Lung microvascular endothelial cell (primary cell): ENCODE measurements around the gene COPB1. TPM values are rescaled to one million over a fixed set of nuclear protein-coding genes. Genes with fewer than 3 reads are reported as not detected.
A peak's percentile ranks its signal among the peaks of the same experiment; 100 is the strongest.

Source experiments
- DNase-seq, 2 donors: peaks; one replicate each; pipeline versions ENCODE4 v3.0.0 to v3.0.0-alpha.2; 2010; ENCODE audit warnings: low read depth in 2 of 2
- total RNA-seq: library from RNA; depleted of rRNA; stranded (reverse); fragments of >200 nt; gene quantifications from 2 replicates; pipeline ENCODE4 v1.2.1, GENCODE V29; 2014

The COPB1 gene
- total RNA-seq, 1 donor from 2014 or later = 190 TPM

- DNase-seq = peak in 1 of 2 donors; percentile 3
Measured at GRCh38 chr11:14506532-14506931, 6.9 kb upstream of the COPB1 start.

GRCh38 chr11:14503023-14503422 is 3.4 kb upstream of the COPB1 start:
- no peak for DNase-seq

- no peak for DNase-seq
Measured at GRCh38 chr11:14502039-14502438, 2.4 kb upstream of the COPB1 start.

GRCh38 chr11:14500181-14500651 is 605 bp upstream of the COPB1 start:
- peak; percentile 74 to 75 for DNase-seq

GRCh38 chr11:14499178-14499559 is 442 bp downstream of the COPB1 start:
- peak; percentile 43 to 52 for DNase-seq

- no peak for DNase-seq
Measured at GRCh38 chr11:14480716-14481115, 18.9 kb downstream of the COPB1 start.

- no peak for DNase-seq
Measured at GRCh38 chr11:14471127-14471526, 28.5 kb downstream of the COPB1 start.

GRCh38 chr11:14463623-14464022 is 36.0 kb downstream of the COPB1 start:
- no peak for DNase-seq

- DNase-seq = no peak
Measured at GRCh38 chr11:14460147-14460546, 39.5 kb downstream of the COPB1 start.

GRCh38 chr11:14458377-14458776 is 41.2 kb downstream of the COPB1 start:
- no peak for DNase-seq

- DNase-seq = peak in 1 of 2 donors; percentile 4
Measured at GRCh38 chr11:14455648-14456430, 43.8 kb downstream of the COPB1 start.

GRCh38 chr11:14454861-14455632 is 44.6 kb downstream of the COPB1 start:
- peak; percentile 51 to 61 for DNase-seq

GRCh38 chr11:14451825-14452224 is 47.8 kb downstream of the COPB1 start:
- no peak for DNase-seq

GRCh38 chr11:14449302-14449714 is 50.3 kb downstream of the COPB1 start:
- no peak for DNase-seq

GRCh38 chr11:14448240-14448639 is 51.4 kb downstream of the COPB1 start:
- DNase-seq = no peak

- peak; percentile 7 to 64 for DNase-seq
Measured at GRCh38 chr11:14446701-14447169, 52.9 kb downstream of the COPB1 start.

GRCh38 chr11:14445542-14446530 is 53.8 kb downstream of the COPB1 start:
- peak; percentile 53 to 76 for DNase-seq

- DNase-seq = no peak
Measured at GRCh38 chr11:14444441-14445189, 55.0 kb downstream of the COPB1 start.

- peak in 1 of 2 donors; percentile 64 for DNase-seq
Measured at GRCh38 chr11:14443638-14444037, 56.0 kb downstream of the COPB1 start.

GRCh38 chr11:14435717-14436512 is 63.7 kb downstream of the COPB1 start:
- DNase-seq = no peak
